ENCODE data around the gene COL5A3. TPM values are rescaled to one million over a fixed set of nuclear protein-coding genes. Genes with fewer than 3 reads are reported as not detected.

COL5A3 gene
- total and polyA plus RNA-seq, 10 donors = 0.51 to 4.8 (median 1.0) TPM

GRCh38 chr19:9981406-9982260 is 28.7 kb downstream of the COL5A3 start:
- no peak overlapping the region for H3K4me3 ChIP-seq
- H3K36me3 ChIP-seq = no peaks in the 10 kb centered on the region
- no peak for DNase-seq
- peaks cover 0 to 22% (median 0%) of the 10 kb centered on the region in 7 donors for H3K27me3 ChIP-seq (replicated peaks in 1 of 7)
- H3K27ac ChIP-seq = no peak overlapping the region
- intact Hi-C loops (cut with DNase I; ENCODE audit: low total_unique reads) = no loop called here
- WGBS, 5 donors = 76 to 85% (median 79%) methylated on average over 8 of the region's 8 CpGs
- no peaks in the 10 kb centered on the region for H3K9me3 ChIP-seq
- no peak for TF ChIP-seq POLR2A (IDR thresholded peaks at IDR 0.05)
- TF ChIP-seq, protein P1, sequence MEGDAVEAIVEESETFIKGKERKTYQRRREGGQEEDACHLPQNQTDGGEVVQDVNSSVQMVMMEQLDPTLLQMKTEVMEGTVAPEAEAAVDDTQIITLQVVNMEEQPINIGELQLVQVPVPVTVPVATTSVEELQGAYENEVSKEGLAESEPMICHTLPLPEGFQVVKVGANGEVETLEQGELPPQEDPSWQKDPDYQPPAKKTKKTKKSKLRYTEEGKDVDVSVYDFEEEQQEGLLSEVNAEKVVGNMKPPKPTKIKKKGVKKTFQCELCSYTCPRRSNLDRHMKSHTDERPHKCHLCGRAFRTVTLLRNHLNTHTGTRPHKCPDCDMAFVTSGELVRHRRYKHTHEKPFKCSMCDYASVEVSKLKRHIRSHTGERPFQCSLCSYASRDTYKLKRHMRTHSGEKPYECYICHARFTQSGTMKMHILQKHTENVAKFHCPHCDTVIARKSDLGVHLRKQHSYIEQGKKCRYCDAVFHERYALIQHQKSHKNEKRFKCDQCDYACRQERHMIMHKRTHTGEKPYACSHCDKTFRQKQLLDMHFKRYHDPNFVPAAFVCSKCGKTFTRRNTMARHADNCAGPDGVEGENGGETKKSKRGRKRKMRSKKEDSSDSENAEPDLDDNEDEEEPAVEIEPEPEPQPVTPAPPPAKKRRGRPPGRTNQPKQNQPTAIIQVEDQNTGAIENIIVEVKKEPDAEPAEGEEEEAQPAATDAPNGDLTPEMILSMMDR (IDR thresholded peaks at IDR 0.05 in 8 of 11, conservative IDR thresholded peaks at IDR 0.05 in 3 of 11) = no peak
- no peaks in the 10 kb centered on the region for H3K4me1 ChIP-seq

DNA sequence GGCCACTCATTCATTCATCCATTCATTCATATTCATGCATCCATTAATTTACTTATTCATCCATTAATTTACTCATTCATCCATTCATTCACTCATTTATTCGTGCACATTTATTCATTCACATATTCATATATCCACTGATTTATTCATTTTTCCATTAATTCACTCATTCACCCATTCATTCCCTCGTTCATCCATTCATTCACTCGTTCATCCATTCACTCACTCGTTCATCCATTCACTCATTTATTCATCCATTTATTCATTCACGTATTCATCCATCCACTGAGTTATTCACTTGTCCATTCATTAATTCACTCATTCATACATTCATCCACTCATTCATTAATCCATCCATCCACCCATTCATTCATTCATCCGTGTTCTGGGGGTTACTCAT is 38.2 kb downstream of the COL5A3 start:
- peaks cover 0 to 25% (median 0%) of the 10 kb centered on the region in 7 donors for H3K27me3 ChIP-seq (replicated peaks in 1 of 7)
- no peak overlapping the region for H3K4me3 ChIP-seq
- H3K27ac ChIP-seq = no peak overlapping the region
- no peak for DNase-seq
- 85 to 91% (median 86%) methylated on average over 6 of the region's 6 CpGs for WGBS, 5 donors
- no peaks in the 10 kb centered on the region for H3K4me1 ChIP-seq
- intact Hi-C loops (cut with DNase I; ENCODE audit: low total_unique reads) = no loop called here
- no peaks in the 10 kb centered on the region for H3K36me3 ChIP-seq
- no peaks in the 10 kb centered on the region for H3K9me3 ChIP-seq
- TF ChIP-seq, protein P1 (IDR thresholded peaks at IDR 0.05 in 8 of 11, conservative IDR thresholded peaks at IDR 0.05 in 3 of 11) = no peak
- TF ChIP-seq POLR2A (IDR thresholded peaks at IDR 0.05) = no peak

DNA sequence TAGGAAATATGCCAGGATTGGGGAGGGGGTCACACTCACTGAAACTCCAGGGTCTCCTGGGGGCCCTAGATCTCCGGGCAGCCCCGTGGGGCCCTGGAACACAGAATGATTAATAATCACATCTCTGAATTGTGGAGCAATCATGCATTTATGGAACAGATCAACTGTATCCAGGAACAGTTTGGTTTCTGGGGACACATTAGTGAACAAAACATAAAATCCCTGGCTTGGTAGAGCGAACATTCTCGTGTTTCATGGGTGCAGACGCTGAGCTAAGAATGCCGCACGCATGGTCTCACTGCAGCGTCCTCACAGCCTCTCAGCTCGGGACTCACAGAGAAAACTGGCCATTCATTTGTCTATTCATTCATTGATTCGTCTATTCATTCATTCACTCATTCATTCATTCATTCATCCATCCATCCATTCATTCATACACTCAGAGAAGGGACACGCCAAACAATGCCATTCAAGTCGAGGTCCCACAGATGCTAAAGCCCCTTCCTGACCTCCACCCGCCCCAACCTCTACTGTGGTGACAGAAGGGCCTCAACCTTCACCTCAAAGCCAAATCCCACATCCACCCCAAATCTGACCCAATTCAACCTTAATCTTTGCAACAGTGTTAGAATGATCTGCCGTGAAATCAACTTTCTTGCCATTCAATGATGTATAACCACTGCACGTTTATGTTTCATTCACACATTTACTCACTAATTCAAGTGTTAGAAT is 39.0 kb downstream of the COL5A3 start:
- Histone ChIP-seq H3K27ac (no peak overlapping the region), H3K27me3 (replicated peaks in 1 of 7) (peaks cover 0 to 32% (median 8%) of the 10 kb centered on the region in 7 donors), H3K4me3 (no peak overlapping the region), H3K4me1 (no peaks in the 10 kb centered on the region), H3K36me3 (no peaks in the 10 kb centered on the region), H3K9me3 (no peaks in the 10 kb centered on the region)
- TF ChIP-seq POLR2AphosphoS5 (IDR thresholded peaks at IDR 0.05) (no peak), POLR2A (IDR thresholded peaks at IDR 0.05) (no peak)
- intact Hi-C loops (cut with DNase I; ENCODE audit: low total_unique reads) = no loop called here
- WGBS, 5 donors = 72 to 77% (median 75%) methylated on average over 15 of the region's 15 CpGs
- DNase-seq = no peak

- Histone ChIP-seq H3K4me1 (no peaks in the 10 kb centered on the region), H3K27ac (no peak overlapping the region), H3K4me3 (no peak overlapping the region), H3K9me3 (no peaks in the 10 kb centered on the region), H3K27me3 (replicated peaks in 1 of 7) (peaks cover 0 to 41% (median 10%) of the 10 kb centered on the region in 7 donors), H3K36me3 (no peaks in the 10 kb centered on the region)
- intact Hi-C loops (cut with DNase I; ENCODE audit: low total_unique reads) = no loop called here
- no peak for DNase-seq
- TF ChIP-seq, protein P1 (IDR thresholded peaks at IDR 0.05 in 8 of 11, conservative IDR thresholded peaks at IDR 0.05 in 3 of 11) = no peak
- TF ChIP-seq POLR2A (IDR thresholded peaks at IDR 0.05) = no peak
- no peak for TF ChIP-seq POLR2AphosphoS5 (IDR thresholded peaks at IDR 0.05)
- 67 to 84% (median 73%) methylated on average over 8 of the region's 8 CpGs for WGBS, 5 donors
These were observed 39.8 kb downstream of the COL5A3 start for GRCh38 chr19:9970481-9970880.

All from spleen (tissue), 11 donors.